Lower lobe of right lung (tissue), 2 donors: ENCODE results near the gene ARIH2. TPM values are rescaled to one million over a fixed set of nuclear protein-coding genes. Genes with fewer than 3 reads are reported as not detected.

Experiments used
- ATAC-seq, 2 donors: fragments of 200-7000 bp; cut with Tn5 transposase; one replicate each; pipeline ENCODE4 v1.9.1; 2020 to 2022; ENCODE audit warnings: mild to moderate bottlenecking in 2 of 2, moderate library complexity in 2 of 2
- DNase-seq: peaks from one replicate; pipeline ENCODE4 v3.0.0-alpha.2; 2020
- H3K27ac ChIP-seq: fragments of 200-600 bp; one replicate; pipeline ENCODE4 v1.8.0; 2022
- H3K27me3 ChIP-seq: fragments of 200-600 bp; one replicate; pipeline ENCODE4 v1.8.0; 2022; ENCODE audit warnings: low read depth
- H3K36me3 ChIP-seq: fragments of 200-600 bp; one replicate; pipeline ENCODE4 v1.8.0; 2022; ENCODE audit warnings: mild to moderate bottlenecking
- H3K4me1 ChIP-seq: fragments of 200-600 bp; one replicate; pipeline ENCODE4 v1.8.0; 2022
- H3K4me3 ChIP-seq: fragments of 200-600 bp; one replicate; pipeline ENCODE4 v1.8.0; 2022; ENCODE audit warnings: mild to moderate bottlenecking
- H3K9me3 ChIP-seq: fragments of 200-600 bp; one replicate; pipeline ENCODE4 v1.8.0; 2022
- CTCF ChIP-seq: fragments of 200-600 bp; IDR thresholded peaks from one replicate; pipeline ENCODE4 v1.8.0; 2022; ENCODE audit warnings: antibody characterized with exemption, mild to moderate bottlenecking
- intact Hi-C: fragments of 100-400 bp; cut with DNase I; formaldehyde crosslinking; loops from one replicate; pipeline ENCODE4 v1.11.0; 2022
- long read RNA-seq: library from polyadenylated mRNA; unstranded; transcript quantifications from one replicate; pipeline ENCODE4 v2.0.0, GENCODE V29; 2021
- total RNA-seq: library from RNA; stranded (reverse); fragmentation: NEBNext Ultra II Directional; extraction: Animal tissue kit (Norgen Biotek cat#: 25700); gene quantifications from one replicate; pipeline ENCODE4 v1.2.1, GENCODE V29; 2021
- donor health status: DM: no; HTN: yes; CAD: no; lungs with severe emphysema.

Gene ARIH2
- 87.4 TPM for total RNA-seq
- long read RNA-seq, full-length matches to known transcripts = 46 of 143 reads
- long read RNA-seq, partial matches to known transcripts = 28 of 143 reads
- long read RNA-seq, other reads (novel, unspliced or antisense) = 69 of 143 reads

- ATAC-seq = peak; percentile 97 to 98
- intact Hi-C loops = no loop called here
- H3K4me3 ChIP-seq = peak within 1 kb of the TSS; percentile 96
These were observed at the start of gene ARIH2 for GRCh38 chr3:48918388-48919214. TSS of gene ARIH2 (plus strand) at chr3:48918842. CDS start at chr3:48927559, 8,717 bp downstream.

GRCh38 chr3:48877671-48878070, 41.0 kb upstream of the ARIH2 start:
- no peak for ATAC-seq
- TF ChIP-seq CTCF = no peak
- no peaks in the 10 kb centered on the region for H3K9me3 ChIP-seq
- no peak overlapping the region for H3K4me3 ChIP-seq
- no peak for DNase-seq
- peaks cover 55% of the 10 kb centered on the region for H3K36me3 ChIP-seq
- H3K27ac ChIP-seq = no peak overlapping the region
- no peaks in the 10 kb centered on the region for H3K27me3 ChIP-seq
- no peaks in the 10 kb centered on the region for H3K4me1 ChIP-seq
- intact Hi-C loops = no loop called here

More at GRCh38 chr3:48918388-48919214, at the start of gene ARIH2:
- H3K27me3 ChIP-seq = no peaks in the 10 kb centered on the region
- peak; percentile 95 for DNase-seq
- no peaks in the 10 kb centered on the region for H3K9me3 ChIP-seq
- peaks cover 26% of the 10 kb centered on the region for H3K4me1 ChIP-seq
- peak; percentile 21 for TF ChIP-seq CTCF
- H3K36me3 ChIP-seq = peaks cover 22% of the 10 kb centered on the region
- peak within 1 kb of the TSS; percentile 99 for H3K27ac ChIP-seq

- H3K4me3 ChIP-seq = no peak overlapping the region
- H3K36me3 ChIP-seq = peaks cover 67% of the 10 kb centered on the region
- no peaks in the 10 kb centered on the region for H3K27me3 ChIP-seq
- H3K27ac ChIP-seq = no peak overlapping the region
- H3K4me1 ChIP-seq = no peaks in the 10 kb centered on the region
- DNase-seq (no peak), ATAC-seq (no peak)
- TF ChIP-seq CTCF = no peak
- no peaks in the 10 kb centered on the region for H3K9me3 ChIP-seq
- intact Hi-C loops = no loop called here
These were observed 39.2 kb upstream of the ARIH2 start for GRCh38 chr3:48879307-48879993.

- H3K27me3 ChIP-seq = no peaks in the 10 kb centered on the region
- H3K4me3 ChIP-seq = no peak overlapping the region
- intact Hi-C loops = no loop called here
- no peaks in the 10 kb centered on the region for H3K4me1 ChIP-seq
- peaks cover 70% of the 10 kb centered on the region for H3K36me3 ChIP-seq
- H3K27ac ChIP-seq = no peak overlapping the region
- no peaks in the 10 kb centered on the region for H3K9me3 ChIP-seq
- DNase-seq = no peak
- TF ChIP-seq CTCF = no peak
- ATAC-seq = no peak
These were observed 38.7 kb upstream of the ARIH2 start for GRCh38 chr3:48879994-48880377.

GRCh38 chr3:48881006-48881405, 37.6 kb upstream of the ARIH2 start:
- no peak for TF ChIP-seq CTCF
- peaks cover 74% of the 10 kb centered on the region for H3K36me3 ChIP-seq
- H3K27ac ChIP-seq = no peak overlapping the region
- H3K4me1 ChIP-seq = no peaks in the 10 kb centered on the region
- DNase-seq (no peak), ATAC-seq (no peak)
- H3K4me3 ChIP-seq = no peak overlapping the region
- H3K27me3 ChIP-seq = no peaks in the 10 kb centered on the region
- intact Hi-C loops = no loop called here
- no peaks in the 10 kb centered on the region for H3K9me3 ChIP-seq
